ENCODE measurements around the gene CD44. TPM values are rescaled to one million over a fixed set of nuclear protein-coding genes. Genes with fewer than 3 reads are reported as not detected.

CD44 gene
- total RNA-seq, 1 experiment from 2014 or later: 6.1 TPM

DNA sequence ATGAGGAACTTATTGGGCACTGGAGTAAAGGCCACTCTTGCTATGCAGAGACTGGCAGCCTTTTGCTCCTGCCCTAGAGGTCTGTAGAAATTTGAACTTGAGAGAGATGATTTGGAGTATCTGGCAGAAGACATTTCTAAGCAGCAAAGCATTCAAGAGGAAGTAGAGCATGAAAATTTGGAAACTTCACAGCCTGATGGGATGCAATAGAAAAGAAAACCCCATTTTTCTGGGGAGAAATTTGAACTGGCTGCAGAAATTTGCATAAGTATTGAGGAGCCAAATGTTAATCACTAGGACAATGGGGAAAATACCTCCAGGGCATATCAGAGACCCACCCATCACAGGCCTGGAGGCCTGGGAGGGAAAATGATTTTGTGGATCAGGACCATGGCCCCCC lies 29.9 kb upstream of the CD44 start:
- no peak overlapping the region for H2AFZ ChIP-seq (ENCODE audit: low read length)
- H3K23me2 ChIP-seq (ENCODE audit: insufficient read length, low read depth, low read length, poor library complexity, severe bottlenecking): no peaks in the 10 kb centered on the region
- no peak overlapping the region for H4K8ac ChIP-seq (replicated peaks; ENCODE audit: insufficient read length, low read depth, low read length)
- no peak overlapping the region for H2BK20ac ChIP-seq (ENCODE audit: low read depth, low read length, poor library complexity, severe bottlenecking)
- Mint-ChIP-seq H3K27me3 (ENCODE audit: low read depth) (peaks cover 3% of the 10 kb centered on the region), H3K4me1 (no peaks in the 10 kb centered on the region; a peak in 1 of 4 replicates), H3K9me3 (peaks cover 5% of the 10 kb centered on the region in 2 experiments; a peak in 3 of 5 replicates), H3K4me3 (no peak overlapping the region), H3K36me3 (ENCODE audit: insufficient read depth in 1 of 3, low read depth in 3 of 3) (peaks cover 2 to 7% (median 4%) of the 10 kb centered on the region in 3 experiments; a peak in 3 of 7 replicates), H3K27ac (peak overlapping the region in 1 of 3 experiments; percentile 70; a peak in 1 of 7 replicates)
- H4K91ac ChIP-seq (ENCODE audit: insufficient read length, low read depth, low read length): no peak overlapping the region
- TF ChIP-seq, protein P1, sequence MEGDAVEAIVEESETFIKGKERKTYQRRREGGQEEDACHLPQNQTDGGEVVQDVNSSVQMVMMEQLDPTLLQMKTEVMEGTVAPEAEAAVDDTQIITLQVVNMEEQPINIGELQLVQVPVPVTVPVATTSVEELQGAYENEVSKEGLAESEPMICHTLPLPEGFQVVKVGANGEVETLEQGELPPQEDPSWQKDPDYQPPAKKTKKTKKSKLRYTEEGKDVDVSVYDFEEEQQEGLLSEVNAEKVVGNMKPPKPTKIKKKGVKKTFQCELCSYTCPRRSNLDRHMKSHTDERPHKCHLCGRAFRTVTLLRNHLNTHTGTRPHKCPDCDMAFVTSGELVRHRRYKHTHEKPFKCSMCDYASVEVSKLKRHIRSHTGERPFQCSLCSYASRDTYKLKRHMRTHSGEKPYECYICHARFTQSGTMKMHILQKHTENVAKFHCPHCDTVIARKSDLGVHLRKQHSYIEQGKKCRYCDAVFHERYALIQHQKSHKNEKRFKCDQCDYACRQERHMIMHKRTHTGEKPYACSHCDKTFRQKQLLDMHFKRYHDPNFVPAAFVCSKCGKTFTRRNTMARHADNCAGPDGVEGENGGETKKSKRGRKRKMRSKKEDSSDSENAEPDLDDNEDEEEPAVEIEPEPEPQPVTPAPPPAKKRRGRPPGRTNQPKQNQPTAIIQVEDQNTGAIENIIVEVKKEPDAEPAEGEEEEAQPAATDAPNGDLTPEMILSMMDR (conservative IDR thresholded peaks at IDR 0.05): no peak
- no peak overlapping the region for H4K5ac ChIP-seq (ENCODE audit: insufficient read length, low read depth, low read length)
- no peaks in the 10 kb centered on the region for H3K9me3 ChIP-seq (ENCODE audit: control insufficient read depth, low read depth, low read length)
- no peak overlapping the region for H3K14ac ChIP-seq (ENCODE audit: insufficient read depth, low read length)
- no peak overlapping the region for H3K18ac ChIP-seq (ENCODE audit: insufficient read length, low read depth, low read length)
- H3T11ph ChIP-seq (ENCODE audit: low read length): no peak overlapping the region
- no peak for DNase-seq
- H2BK5ac ChIP-seq (ENCODE audit: insufficient read length, low read length): no peak overlapping the region
- no peak overlapping the region for H3K9ac ChIP-seq (ENCODE audit: extremely low read depth, insufficient read length, low read length)
- no peaks in the 10 kb centered on the region for H4K20me1 ChIP-seq (ENCODE audit: control insufficient read depth, insufficient read depth, insufficient read length)
- no peaks in the 10 kb centered on the region for H3K79me1 ChIP-seq (ENCODE audit: insufficient read depth, low read depth, low read length, poor library complexity, severe bottlenecking)
- H2BK15ac ChIP-seq (ENCODE audit: low read depth, low read length): no peak overlapping the region
- no peak overlapping the region for H2AK5ac ChIP-seq (ENCODE audit: insufficient read length, low read length)
- no peak overlapping the region for H3K23ac ChIP-seq (ENCODE audit: insufficient read length, low read depth, low read length)
- no peak overlapping the region for H3K4me2 ChIP-seq (ENCODE audit: insufficient read depth, insufficient read length, low read length)
- no peak overlapping the region for H3K4ac ChIP-seq (ENCODE audit: low read depth, low read length)
- H2BK120ac ChIP-seq (ENCODE audit: low read depth, low read length, poor library complexity, severe bottlenecking): no peak overlapping the region
- H3K27me3 ChIP-seq (ENCODE audit: insufficient read depth, low read length): no peaks in the 10 kb centered on the region
- H3K27ac ChIP-seq (ENCODE audit: insufficient read length, low read depth, low read length): no peak overlapping the region
- H3K79me2 ChIP-seq (ENCODE audit: insufficient read depth, low read length): no peaks in the 10 kb centered on the region
- no peak overlapping the region for H3K56ac ChIP-seq (ENCODE audit: insufficient read length, low read depth, low read length)
- no peak overlapping the region for H2BK12ac ChIP-seq (ENCODE audit: insufficient read length, low read depth, low read length)
- H3K4me1 ChIP-seq (ENCODE audit: insufficient read depth, low read length): no peaks in the 10 kb centered on the region
